GM13977 (cell line): ENCODE results near the gene HOXA1.

Source experiments
- DNase-seq: peaks from one replicate; pipeline ENCODE4 v3.0.0; 2012; ENCODE audit warnings: low spot score
- in situ Hi-C: fragments of 300-500 bp; cut with MboI; formaldehyde crosslinking; loops from one replicate; pipeline ENCODE4 v1.12.0; 2022; ENCODE audit warnings: low sequenced_read_pairs, low pct_unique_long_range_greater_than_20kb, mixed read lengths, inconsistent platforms; ENCODE audit not compliant: unreplicated experiment
- TF ChIP-seq, protein P1 (sequence below): IDR thresholded peaks from 2 replicates; pipeline ENCODE4 v1.5.1; 2012; ENCODE audit warnings: mild to moderate bottlenecking, control low read depth; ENCODE audit not compliant: insufficient read depth; ENCODE audit errors: extremely low read depth, missing control alignments

HOXA1 gene

DNA sequence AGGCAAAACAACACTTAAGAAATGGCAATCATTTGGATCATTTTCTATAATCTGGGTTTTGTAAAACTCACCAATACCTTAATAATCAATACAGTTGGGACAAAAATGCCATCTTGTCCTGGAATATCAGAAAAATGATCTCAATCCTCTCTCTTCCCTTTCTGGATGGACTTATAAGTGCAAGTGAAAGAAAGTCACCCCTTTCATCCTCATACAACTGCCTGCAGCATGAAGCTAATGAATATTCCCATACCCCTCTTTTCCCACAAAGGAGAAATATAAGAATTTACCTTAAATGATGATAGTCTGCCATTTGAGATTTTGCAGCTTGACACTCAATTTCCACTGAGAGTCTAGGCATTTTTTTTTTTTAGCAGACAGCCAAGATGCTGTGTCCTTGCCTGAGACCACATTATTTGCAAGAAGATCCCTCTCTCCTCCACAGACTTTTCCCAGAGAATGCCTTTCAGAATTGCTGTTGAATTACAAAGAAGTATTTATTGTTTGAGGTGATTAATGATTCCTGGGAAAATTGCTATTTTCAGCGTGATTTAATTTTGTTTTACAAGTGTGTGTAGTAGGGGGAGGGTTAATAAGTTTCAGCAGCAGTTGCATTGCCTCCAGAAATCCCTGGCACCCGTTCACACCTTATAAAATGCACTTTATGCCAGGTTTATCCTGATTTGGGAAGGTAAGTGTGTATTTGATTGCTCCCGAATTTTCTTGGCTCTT lies 31.0 kb upstream of the HOXA1 start:
- in situ Hi-C loops: no loop called here
- TF ChIP-seq, protein P1, sequence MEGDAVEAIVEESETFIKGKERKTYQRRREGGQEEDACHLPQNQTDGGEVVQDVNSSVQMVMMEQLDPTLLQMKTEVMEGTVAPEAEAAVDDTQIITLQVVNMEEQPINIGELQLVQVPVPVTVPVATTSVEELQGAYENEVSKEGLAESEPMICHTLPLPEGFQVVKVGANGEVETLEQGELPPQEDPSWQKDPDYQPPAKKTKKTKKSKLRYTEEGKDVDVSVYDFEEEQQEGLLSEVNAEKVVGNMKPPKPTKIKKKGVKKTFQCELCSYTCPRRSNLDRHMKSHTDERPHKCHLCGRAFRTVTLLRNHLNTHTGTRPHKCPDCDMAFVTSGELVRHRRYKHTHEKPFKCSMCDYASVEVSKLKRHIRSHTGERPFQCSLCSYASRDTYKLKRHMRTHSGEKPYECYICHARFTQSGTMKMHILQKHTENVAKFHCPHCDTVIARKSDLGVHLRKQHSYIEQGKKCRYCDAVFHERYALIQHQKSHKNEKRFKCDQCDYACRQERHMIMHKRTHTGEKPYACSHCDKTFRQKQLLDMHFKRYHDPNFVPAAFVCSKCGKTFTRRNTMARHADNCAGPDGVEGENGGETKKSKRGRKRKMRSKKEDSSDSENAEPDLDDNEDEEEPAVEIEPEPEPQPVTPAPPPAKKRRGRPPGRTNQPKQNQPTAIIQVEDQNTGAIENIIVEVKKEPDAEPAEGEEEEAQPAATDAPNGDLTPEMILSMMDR: no peak
- no peak for DNase-seq

DNA sequence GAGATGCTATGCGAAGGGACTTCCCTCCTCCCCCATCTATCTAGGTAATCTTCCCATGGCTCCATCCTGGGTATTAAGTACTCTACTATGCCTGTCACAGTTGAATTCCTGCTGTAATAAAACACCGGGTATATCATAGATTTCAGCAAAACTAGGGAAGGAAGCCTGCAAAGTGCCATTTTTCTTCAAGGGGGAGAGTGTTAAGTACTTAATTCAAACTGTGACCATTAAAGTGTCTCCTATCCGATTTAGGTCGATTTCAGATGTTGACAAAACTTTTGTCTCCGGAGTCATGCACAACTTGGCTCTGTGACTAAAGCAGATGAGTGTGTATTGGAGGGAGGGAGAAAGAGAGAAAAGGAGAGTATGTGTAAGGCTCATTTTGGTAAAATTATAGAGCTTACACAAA lies 30.2 kb upstream of the HOXA1 start:
- no peak for DNase-seq
- TF ChIP-seq, protein P1: no peak
- in situ Hi-C loops: no loop called here

DNA sequence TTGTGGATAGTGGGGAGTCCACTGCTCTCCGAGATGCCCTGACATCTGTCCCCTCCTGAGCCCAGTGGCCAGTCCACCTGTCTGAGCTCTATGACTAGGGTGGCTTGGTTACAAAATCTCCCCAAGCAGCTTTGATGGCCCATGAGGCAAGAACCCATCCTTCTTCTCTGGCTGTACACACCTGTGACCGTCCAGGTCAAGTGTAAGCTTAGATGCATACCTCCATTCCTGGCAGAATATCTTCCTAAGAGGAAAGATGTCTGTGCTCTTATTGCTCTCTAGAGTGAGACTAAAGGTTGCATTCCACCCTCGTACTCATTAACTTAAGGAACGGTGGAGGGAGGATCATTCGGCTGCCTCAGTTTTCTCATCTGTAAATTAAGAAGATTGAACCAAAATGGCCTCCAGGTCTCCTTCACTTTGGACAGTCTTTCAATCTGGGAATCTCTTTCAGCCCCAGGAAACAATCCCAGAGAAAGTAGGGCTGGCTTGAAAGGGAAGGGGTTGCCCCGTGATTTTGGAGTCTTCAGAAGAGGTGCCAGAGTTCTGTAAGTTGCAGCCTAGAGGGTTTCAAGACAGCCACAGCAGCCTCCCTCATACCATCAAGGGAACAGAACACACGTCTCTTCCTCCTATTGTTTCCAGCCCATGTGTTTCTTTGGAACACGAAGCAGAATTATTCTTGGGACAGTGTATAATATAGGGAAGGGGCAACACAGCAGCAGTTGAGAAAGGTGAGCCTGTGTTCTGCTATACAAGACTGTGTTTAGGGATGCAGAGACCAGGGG lies 29.3 kb upstream of the HOXA1 start:
- in situ Hi-C loops: no loop called here
- no peak for DNase-seq
- TF ChIP-seq, protein P1: no peak

DNA sequence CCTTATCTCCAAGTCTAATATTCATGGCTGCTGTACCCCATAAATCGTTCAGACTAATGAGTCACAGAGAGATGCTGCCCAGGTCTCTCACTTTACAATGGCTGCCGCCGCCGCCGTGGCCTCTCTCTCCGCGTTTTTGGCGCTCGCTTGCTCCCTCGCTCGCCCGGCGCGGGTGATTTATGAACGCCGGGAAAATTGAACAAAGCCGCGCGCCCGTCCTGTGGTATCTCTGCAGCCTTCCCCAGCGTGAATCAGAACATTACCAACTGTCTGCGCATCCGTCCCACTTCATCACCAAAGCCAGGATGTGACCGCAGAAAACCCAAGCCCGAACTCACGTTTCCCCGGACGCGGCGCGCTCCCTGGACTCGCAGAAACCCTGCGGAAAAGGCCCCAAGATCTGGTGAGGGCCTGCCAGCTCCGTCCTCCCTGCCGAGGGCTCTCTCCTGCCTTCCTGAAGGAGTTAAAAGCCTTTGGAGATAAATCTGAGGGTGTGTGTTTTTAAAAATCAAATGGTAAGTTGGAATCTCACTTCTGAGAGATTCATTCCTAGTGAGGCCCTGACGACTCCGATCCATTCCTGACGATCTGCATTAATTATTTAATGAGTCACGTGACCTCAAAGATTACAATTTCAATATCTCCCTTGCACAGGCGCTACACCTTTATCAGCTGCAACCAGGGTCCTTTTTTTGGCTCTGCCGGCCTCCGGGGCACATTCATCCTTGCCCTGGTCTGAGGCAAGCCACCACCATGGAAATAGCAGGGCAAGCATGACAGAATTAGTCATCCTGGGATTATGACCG lies 28.5 kb upstream of the HOXA1 start:
- no peak for DNase-seq
- in situ Hi-C loops: no loop called here
- TF ChIP-seq, protein P1: no peak

DNA sequence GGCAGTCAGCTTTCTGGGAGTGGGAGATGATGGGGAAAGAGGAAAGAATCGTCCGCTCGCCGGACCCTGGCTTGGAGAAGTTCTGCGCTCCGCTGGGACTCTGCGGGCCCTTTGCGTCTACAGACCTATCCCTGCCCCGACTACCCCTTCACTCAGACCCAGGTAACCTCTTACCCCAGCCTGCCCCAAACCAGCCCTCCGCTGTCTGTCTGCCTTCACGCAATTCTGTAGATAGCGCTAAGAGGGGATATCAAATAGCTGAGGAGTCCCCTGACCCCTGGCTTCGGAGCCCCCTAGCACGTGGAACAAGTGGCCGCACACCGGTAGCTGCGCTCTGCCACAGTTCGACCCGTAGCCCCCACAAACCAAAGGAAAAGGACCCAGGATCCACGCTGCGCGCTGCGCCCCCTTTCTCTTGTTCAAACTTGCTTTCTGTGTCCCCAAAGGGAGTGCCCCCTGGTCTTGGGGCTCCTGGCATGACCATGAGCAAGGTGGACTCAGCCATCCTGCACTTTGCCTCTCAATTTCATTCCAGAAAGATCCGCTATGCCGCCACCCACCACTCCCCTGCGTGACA lies 27.8 kb upstream of the HOXA1 start:
- TF ChIP-seq, protein P1: no peak
- no peak for DNase-seq
- in situ Hi-C loops: no loop called here

DNA sequence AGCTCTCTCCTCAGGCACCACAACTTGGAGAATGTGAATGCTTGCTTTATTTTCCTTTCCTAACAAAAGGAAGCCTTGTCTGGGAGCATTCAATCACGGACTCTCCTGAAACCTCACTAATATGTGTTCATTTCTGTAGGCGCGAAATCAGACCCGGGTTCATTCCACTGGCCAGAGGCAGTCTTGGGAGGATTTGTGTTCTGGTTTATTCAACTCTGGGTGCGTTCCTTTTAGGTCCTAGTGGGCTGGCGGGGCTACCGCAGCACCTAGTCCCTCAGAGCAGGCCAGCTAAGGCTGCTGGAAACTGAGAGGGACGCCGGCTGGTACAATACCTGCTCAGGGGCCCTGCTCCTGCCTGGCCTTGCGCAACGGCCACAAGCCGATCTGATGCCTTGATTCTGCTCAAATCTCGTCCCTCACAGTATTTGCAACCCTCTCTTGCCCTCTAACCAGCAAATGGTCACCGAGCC lies 27.2 kb upstream of the HOXA1 start:
- in situ Hi-C loops: no loop called here
- TF ChIP-seq, protein P1: no peak
- no peak for DNase-seq
